Panc1 (cell line): Measurements from ENCODE around the gene TMOD1.

Experiments used
- CTCF ChIP-seq: fragments of 450-650 bp; IDR thresholded peaks from 2 replicates; pipeline ENCODE4 v1.5.1; 2017; ENCODE audit warnings: mild to moderate bottlenecking
- POLR2AphosphoS5 ChIP-seq: IDR thresholded peaks from 2 replicates; pipeline ENCODE4 v1.6.1; 2012; ENCODE audit warnings: mild to moderate bottlenecking, low read depth, low read length, moderate library complexity
- REST ChIP-seq, 2 experiments: IDR thresholded peaks; 2 replicates each; pipeline ENCODE4 v1.6.1; 2011 to 2012; ENCODE audit warnings: low read depth in 2 of 2, control low read depth in 1 of 2, low read length in 1 of 2, mild to moderate bottlenecking in 1 of 2, moderate library complexity in 1 of 2; ENCODE audit not compliant: insufficient read depth in 1 of 2
- TCF7L2 ChIP-seq: IDR thresholded peaks from 2 replicates; pipeline ENCODE4 v1.6.1; 2011; ENCODE audit warnings: mild to moderate bottlenecking, low read depth, low read length, inconsistent platforms

GRCh38 chr9:97567894-97568202, 66.4 kb downstream of the TMOD1 start:
- TF ChIP-seq CTCF (no peak), POLR2AphosphoS5 (no peak), TCF7L2 (no peak), REST (IDR thresholded peaks at IDR 0.05; ENCODE audit: insufficient read depth in 1 of 2, low read depth in 2 of 2, low read length in 1 of 2) (no peak)
